AG09309 (cell line): ENCODE measurements around the gene C6orf15.

Experiments
- DNase-seq: peaks from one replicate; pipeline ENCODE4 v3.0.0-alpha.2; 2010; ENCODE audit warnings: low read depth
- H3K4me3 ChIP-seq: 2 replicates; pipeline ENCODE4 v1.5.1; 2011; ENCODE audit warnings: mild to moderate bottlenecking, low read depth, low read length, moderate library complexity; ENCODE audit not compliant: control insufficient read depth
- TF ChIP-seq, protein P1 (sequence below): IDR thresholded peaks from 2 replicates; pipeline ENCODE4 v1.5.1; 2011; ENCODE audit warnings: mild to moderate bottlenecking, low read depth, low read length, inconsistent platforms; ENCODE audit not compliant: insufficient read depth, control insufficient read depth; ENCODE audit errors: missing control alignments

The C6orf15 gene

DNA sequence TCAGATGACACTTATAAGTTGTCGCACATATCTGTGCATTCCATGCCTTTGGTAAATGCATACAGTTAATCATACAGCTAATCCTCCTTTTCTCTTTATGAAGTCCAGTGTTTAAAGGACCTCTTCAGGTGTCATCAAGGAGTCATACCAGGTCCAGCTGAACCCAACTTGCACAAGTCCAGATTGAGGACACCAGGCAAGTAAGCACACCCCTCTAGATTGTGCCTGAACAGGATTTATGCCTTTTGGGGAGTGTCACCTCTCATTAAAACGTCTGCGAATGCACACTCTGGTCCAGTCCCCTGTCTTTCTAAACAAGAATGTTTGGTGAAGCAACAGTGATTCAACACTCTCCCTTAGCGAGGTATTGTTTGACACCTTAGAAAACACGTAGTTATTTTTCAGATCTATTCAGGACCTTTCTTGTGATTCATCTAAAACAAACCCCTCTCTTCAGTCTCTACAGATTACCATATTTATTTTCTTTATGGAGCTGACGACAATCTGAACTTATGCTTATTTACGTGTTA, 48.4 kb downstream of the C6orf15 start:
- TF ChIP-seq, protein P1, sequence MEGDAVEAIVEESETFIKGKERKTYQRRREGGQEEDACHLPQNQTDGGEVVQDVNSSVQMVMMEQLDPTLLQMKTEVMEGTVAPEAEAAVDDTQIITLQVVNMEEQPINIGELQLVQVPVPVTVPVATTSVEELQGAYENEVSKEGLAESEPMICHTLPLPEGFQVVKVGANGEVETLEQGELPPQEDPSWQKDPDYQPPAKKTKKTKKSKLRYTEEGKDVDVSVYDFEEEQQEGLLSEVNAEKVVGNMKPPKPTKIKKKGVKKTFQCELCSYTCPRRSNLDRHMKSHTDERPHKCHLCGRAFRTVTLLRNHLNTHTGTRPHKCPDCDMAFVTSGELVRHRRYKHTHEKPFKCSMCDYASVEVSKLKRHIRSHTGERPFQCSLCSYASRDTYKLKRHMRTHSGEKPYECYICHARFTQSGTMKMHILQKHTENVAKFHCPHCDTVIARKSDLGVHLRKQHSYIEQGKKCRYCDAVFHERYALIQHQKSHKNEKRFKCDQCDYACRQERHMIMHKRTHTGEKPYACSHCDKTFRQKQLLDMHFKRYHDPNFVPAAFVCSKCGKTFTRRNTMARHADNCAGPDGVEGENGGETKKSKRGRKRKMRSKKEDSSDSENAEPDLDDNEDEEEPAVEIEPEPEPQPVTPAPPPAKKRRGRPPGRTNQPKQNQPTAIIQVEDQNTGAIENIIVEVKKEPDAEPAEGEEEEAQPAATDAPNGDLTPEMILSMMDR, result no peak
- H3K4me3 ChIP-seq, result no peak overlapping the region
- DNase-seq, result no peak
